Measurements from ENCODE around the gene PPP1R9B.

PPP1R9B gene

GRCh38 chr17:50173335-50173941 lies 23.0 kb upstream of the PPP1R9B start:
- DNase-seq (ENCODE audit: low spot score): no peak

- no peak for DNase-seq (ENCODE audit: low spot score)
These were observed 22.5 kb upstream of the PPP1R9B start for GRCh38 chr17:50172936-50173334.

GRCh38 chr17:50172130-50172529 lies 21.7 kb upstream of the PPP1R9B start:
- no peak for DNase-seq (ENCODE audit: low spot score)

DNA sequence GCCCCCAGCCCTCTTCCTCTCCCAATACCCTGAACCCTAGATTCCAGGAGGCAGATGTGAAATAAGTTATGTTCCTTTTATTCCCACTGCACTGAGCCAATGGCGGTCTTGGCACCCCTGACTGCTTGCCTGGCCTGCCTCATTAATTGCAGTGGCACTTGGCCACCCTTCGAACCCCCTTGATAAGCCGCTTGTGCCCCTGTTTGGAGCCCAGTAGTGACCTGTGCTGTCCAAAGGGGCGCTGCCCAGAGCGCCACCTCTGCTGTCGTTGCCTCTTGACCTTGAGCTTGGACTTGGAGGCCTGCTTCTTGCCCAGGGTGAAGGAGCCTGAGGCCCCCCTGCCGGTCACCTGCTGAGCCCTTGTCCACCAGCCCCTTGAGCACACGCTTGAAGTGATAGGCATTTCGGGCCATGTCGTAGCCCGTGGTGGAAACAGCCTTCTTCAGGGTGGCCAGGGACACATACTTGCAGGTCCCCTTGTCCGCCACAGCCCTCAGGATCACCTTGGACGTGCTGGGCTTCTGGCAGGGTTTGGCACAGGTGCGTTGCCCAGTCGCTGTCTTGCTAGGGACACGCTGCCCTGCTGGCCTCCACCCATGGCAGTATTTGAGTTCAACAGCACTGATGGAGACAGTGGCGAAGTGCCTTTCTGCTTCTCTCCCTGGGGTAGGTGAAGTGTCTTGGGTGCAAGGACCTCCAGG lies 21.0 kb upstream of the PPP1R9B start:
- no peak for DNase-seq (ENCODE audit: low spot score)

GRCh38 chr17:50170662-50171370 lies 20.3 kb upstream of the PPP1R9B start:
- DNase-seq (ENCODE audit: low spot score): no peak

DNA sequence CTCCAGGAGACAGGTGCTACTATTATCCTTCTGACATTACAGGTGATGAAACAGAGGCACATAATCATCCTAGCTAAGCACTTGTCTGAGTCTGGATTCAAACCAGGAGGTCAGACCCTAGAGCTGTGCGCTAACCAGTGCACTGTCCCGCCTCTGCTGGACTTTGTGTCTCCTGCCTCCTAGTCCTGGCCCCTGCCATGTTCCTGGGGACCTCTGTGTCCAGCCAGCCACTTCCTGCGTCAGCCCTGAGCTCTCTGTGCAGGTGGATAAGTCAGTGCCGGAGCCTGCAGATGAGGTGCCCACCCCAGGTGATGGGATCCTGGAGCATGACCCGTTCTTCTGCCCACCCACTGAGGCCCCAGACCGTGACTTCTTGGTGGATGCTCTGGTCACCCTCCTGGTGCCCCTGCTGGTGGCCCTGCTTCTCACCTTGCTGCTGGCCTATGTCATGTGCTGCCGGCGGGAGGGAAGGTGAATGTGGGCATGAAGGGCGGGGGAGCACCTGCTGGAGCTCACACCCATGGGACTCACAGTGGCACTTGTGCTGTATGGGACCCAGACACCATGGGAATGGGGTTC lies 19.5 kb upstream of the PPP1R9B start:
- no peak for DNase-seq (ENCODE audit: low spot score)

DNA sequence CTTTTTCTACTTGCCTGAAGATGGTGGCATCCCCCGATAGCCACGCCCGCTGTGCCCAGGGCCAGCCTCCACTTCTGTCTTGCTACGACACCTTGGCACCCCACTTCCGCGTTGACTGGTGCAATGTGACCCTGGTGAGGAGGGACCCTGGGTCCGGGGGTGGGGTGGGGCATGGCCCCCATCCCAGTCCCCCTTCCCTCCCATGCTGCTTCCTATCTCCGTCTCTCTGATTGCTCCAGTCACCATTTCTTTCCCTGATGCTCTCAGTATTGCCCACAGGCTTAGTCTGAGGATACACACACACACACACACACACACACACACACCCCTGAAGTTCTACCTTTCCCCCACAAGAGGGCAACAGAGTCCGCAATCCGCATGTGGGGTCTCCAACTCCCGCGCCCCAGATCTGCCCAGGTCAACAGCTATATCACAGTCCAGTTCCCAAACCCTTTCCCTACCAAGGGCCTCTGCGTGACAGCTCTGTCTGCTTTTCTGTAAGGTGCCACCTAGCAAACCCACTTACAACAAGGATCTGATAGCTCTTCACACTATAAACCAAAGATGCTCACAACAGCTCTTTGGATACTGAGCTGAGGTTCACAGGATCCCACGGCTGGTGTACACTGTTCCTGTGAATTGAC lies 18.8 kb upstream of the PPP1R9B start:
- DNase-seq (ENCODE audit: low spot score): no peak

DNA sequence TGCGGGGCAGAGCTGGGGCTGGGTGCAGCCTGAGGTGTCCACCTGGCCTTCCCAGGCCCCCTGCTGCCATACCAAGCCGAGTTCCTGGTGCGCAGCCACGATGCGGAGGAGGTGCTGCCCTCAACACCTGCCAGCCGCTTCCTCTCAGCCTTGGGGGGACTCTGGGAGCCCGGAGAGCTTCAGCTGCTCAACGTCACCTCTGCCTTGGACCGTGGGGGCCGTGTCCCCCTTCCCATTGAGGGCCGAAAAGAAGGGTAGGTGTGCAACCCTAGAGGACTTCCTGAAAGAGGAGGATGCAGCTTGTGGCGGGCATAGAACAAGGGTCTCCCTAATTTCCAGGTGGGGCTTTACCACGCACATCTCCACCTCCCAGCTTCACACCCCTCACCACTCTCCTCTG lies 17.8 kb upstream of the PPP1R9B start:
- DNase-seq (ENCODE audit: low spot score): no peak

- no peak for DNase-seq (ENCODE audit: low spot score)
These were observed 16.9 kb upstream of the PPP1R9B start for GRCh38 chr17:50167371-50167770.

DNA sequence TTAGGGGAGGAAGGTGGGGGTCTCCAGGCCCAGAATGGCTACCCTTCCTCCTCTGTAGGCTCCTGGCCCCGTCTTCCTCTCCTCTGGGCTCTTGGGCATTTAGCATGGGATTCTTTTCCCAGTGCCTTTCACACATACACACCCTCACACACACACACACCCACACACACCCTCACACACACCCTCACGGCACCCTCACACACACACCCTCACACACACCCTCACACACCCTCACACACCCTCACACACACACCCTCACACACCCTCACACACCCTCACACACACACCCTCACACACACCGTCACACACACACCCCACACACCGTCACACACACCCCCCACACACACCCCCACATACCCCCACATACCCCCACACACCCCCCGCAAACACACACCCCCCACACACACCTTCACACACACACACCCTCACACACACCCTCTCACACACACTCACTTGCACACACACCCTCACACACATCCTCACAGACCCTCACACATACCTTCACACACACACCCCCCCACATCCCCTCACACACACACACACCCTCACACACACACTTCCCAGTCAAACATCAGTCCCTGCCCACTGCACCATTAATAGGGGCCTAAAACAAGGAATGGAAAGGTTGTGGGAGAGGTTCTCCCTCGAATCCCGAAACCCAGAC lies 16.2 kb upstream of the PPP1R9B start:
- DNase-seq (ENCODE audit: low spot score): no peak

DNA sequence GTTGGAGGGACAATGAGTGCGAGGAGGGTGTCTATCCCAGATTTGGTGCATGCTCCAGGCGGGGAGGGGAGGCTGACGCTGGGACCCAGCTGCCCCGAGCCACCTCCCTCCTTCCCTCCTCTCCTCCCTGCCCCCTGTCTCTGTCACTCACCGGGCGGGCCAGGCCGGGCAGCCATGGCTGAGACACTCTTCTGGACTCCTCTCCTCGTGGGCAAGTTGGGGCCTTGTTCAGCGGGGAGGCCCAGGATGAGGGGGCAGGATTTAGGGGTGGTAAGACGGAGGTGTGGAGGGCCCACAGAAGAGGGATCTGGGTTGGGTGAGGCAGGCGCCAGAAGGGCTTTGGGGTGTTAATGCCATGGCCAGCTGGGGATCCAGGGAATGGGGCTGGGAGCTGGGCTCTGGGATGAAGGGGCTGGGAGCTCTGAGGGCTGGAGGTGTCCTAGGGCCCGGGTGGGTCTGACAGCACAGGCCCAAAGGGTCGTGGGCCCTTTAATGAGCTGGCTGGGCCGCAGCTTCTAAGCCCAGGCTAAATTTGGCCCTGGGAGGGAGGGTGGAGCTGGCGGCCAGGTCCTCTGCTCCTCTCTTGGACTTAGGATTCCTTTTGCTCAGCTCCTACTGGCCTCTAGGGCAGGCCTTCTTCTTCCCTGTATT lies 15.5 kb upstream of the PPP1R9B start, which contains the start of gene SGCA:
Gene SGCA, plus strand, starts transcription at position 139 of the 651 bp plus-strand sequence. Its CDS starts 36 bp downstream, at position 175.
- DNase-seq (ENCODE audit: low spot score): no peak

GRCh38 chr17:50165466-50165865 lies 15.0 kb upstream of the PPP1R9B start:
- no peak for DNase-seq (ENCODE audit: low spot score)

DNA sequence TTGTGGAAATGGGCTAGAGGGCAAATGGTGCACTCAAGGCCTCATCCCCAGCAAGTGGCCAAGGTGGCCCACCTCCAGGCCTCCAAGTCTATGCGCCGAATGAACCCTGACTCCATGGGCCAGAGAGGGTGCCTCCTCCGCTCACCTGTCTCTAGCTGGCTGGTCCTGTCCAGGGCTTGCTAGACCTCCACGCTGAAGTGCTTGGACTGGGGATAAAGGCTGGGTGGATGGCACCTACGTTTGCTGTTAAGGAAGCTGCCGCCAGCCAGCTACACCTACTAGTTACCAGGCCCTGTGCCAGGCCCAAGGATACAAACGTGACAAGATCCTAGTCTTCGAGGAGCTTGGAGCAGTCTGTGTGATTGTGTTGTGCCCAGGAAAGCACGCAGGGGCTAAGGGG lies 14.6 kb upstream of the PPP1R9B start:
- DNase-seq (ENCODE audit: low spot score): no peak

DNA sequence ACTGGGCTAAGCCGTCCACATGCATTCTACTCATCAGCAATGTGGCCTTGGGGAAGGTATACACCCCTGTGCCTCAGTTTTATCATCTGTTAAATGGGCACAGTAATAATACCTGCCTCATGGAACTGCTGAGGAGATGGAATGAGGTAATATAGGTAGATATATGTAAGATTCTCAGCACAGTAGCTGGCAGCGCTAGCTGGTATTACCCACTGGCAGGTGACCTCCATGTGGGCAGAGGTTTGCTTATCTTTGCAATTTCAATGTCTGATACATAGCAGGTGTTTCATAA lies 14.2 kb upstream of the PPP1R9B start:
- DNase-seq (ENCODE audit: low spot score): no peak

- DNase-seq (ENCODE audit: low spot score): no peak
These were observed 13.6 kb upstream of the PPP1R9B start for GRCh38 chr17:50163843-50164696.

GRCh38 chr17:50162466-50163254 lies 12.2 kb upstream of the PPP1R9B start:
- DNase-seq (ENCODE audit: low spot score): no peak

DNA sequence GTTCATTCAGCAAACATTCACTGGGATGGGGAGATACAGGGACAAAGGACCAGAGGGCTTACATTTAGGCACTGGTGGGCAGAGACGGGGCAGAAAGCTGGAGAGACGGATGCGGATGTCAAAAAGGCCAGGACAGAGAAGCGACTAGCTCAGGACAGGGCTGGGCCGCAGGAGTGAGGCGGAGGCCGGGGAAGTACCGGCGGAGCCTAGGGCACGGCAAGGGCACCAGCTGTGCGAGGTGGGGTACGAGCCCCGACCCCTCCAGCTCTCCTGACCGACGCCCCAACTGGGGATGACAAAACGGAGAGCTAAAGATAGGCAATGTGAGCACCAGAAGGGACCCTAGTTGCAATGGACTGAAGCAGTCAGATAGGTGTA lies 11.4 kb upstream of the PPP1R9B start:
- DNase-seq (ENCODE audit: low spot score): no peak

DNA sequence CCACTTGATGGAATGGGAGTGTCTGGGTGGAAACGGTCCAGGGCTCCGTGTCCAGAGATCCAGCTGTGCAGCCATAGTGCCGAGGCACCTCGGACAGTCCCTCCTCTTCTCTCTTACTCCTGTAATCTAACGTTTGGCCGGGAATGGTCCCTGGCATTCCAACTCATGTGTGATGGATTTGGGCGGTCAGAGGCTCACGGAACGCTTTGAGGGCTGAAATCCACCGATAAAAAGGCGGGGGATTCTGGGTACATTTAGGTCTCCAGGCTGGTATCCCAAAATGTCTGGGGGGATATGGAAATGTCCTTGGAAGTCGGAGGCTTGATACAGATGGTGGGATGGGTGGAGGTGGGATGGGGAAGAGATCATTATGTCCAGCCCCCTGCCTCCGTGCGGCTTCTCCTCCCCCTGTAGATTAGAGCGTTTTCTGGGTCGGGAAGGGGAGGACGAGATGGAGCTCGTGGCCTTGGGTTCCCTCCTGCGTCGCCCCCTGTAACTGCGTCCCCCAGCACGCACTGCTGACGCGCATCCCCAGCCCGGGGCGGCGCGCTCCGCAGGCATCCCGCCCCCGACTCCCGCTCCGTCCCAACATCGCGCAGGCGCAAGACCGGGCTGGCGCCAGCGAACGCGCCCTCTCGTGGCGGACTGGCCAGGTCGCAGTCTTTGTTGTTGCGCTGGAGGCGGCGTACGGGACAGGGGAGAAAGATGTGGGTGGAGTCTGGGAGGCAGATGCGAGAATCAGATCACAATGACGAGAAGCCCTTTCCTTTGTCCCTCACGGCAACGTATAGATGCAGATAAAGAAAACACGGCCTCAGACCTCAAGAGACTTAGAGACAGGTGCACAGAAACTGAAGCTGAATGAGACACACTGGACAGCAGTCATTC lies 10.8 kb upstream of the PPP1R9B start:
- peak; percentile 85 for DNase-seq (ENCODE audit: low spot score)

GRCh38 chr17:50157891-50158290 lies 7.4 kb upstream of the PPP1R9B start:
- DNase-seq (ENCODE audit: low spot score): no peak
